GM18520 (cell line): Measurements from ENCODE around the gene INVS.

Source experiments
- ATAC-seq: cut with Tn5 transposase; IDR thresholded peaks from one replicate; pipeline ENCODE4 v1.9.1; 2021; ENCODE audit not compliant: unreplicated experiment

Gene INVS

GRCh38 chr9:100190339-100190738 lies 91.3 kb downstream of the INVS start:
- ATAC-seq, result no peak

- no peak for ATAC-seq
These were observed 92.2 kb downstream of the INVS start for GRCh38 chr9:100191264-100191663.

GRCh38 chr9:100193078-100193477 lies 94.0 kb downstream of the INVS start:
- no peak for ATAC-seq

GRCh38 chr9:100196215-100196614 lies 97.2 kb downstream of the INVS start:
- ATAC-seq, result no peak

- ATAC-seq, result no peak
These were observed 97.8 kb downstream of the INVS start for GRCh38 chr9:100196828-100197227.

GRCh38 chr9:100197553-100197952 lies 98.5 kb downstream of the INVS start:
- ATAC-seq, result no peak

GRCh38 chr9:100202806-100203205 lies 103.8 kb downstream of the INVS start:
- ATAC-seq, result no peak

- ATAC-seq, result no peak
These were observed 105.8 kb downstream of the INVS start for GRCh38 chr9:100204796-100205195.

- no peak for ATAC-seq
These were observed 107.9 kb downstream of the INVS start for GRCh38 chr9:100206899-100207298.

- no peak for ATAC-seq
These were observed 109.6 kb downstream of the INVS start for GRCh38 chr9:100208673-100209072.

GRCh38 chr9:100211476-100211875 lies 112.4 kb downstream of the INVS start:
- no peak for ATAC-seq

- no peak for ATAC-seq
These were observed 114.9 kb downstream of the INVS start for GRCh38 chr9:100213730-100214477.

GRCh38 chr9:100216178-100216787 lies 117.2 kb downstream of the INVS start:
- ATAC-seq, result peak; percentile 73

GRCh38 chr9:100217536-100217935 lies 118.5 kb downstream of the INVS start:
- ATAC-seq, result no peak

- ATAC-seq, result peak; percentile 44
These were observed 120.3 kb downstream of the INVS start for GRCh38 chr9:100219347-100219746.

GRCh38 chr9:100220936-100221335 lies 121.9 kb downstream of the INVS start:
- ATAC-seq, result no peak

GRCh38 chr9:100221538-100221937 lies 122.5 kb downstream of the INVS start:
- ATAC-seq, result no peak

- ATAC-seq, result no peak
These were observed 123.6 kb downstream of the INVS start for GRCh38 chr9:100222674-100223073.

- no peak for ATAC-seq
These were observed 128.6 kb downstream of the INVS start for GRCh38 chr9:100227636-100228035.

- ATAC-seq, result no peak
These were observed 129.4 kb downstream of the INVS start for GRCh38 chr9:100228352-100228869.

- ATAC-seq, result no peak
These were observed 130.1 kb downstream of the INVS start for GRCh38 chr9:100229136-100229535.

- no peak for ATAC-seq
These were observed 130.5 kb downstream of the INVS start for GRCh38 chr9:100229561-100229960.
